NCI-H774 (cell line): Measurements from ENCODE around the gene CEMIP2.
"Not testable (repeated sequence)": the region's sequence is repeated elsewhere in the genome, so short reads cannot be mapped to it uniquely, and the experiment has no call there.

ENCODE experiments used
- DNase-seq: peaks from one replicate; lab custom pipeline; 2025; lab: John Stamatoyannopoulos, UW

CEMIP2 gene

GRCh38 chr9:71675857-71676165 is 92.5 kb downstream of the CEMIP2 start:
- DNase-seq, result no peak

GRCh38 chr9:71675105-71675856 is 93.0 kb downstream of the CEMIP2 start:
- DNase-seq, result no peak

- no peak for DNase-seq
Observed at GRCh38 chr9:71672573-71672972, 95.7 kb downstream of the CEMIP2 start.

GRCh38 chr9:71671289-71671688 is 97.0 kb downstream of the CEMIP2 start:
- no peak for DNase-seq

- no peak for DNase-seq
Observed at GRCh38 chr9:71670121-71670520, 98.2 kb downstream of the CEMIP2 start.

- DNase-seq, result no peak
Observed at GRCh38 chr9:71669284-71669995, 98.9 kb downstream of the CEMIP2 start.

- DNase-seq, result no peak
Observed at GRCh38 chr9:71668717-71669116, 99.6 kb downstream of the CEMIP2 start.

- DNase-seq, result no peak
Observed at GRCh38 chr9:71665247-71665646, 103.1 kb downstream of the CEMIP2 start.

GRCh38 chr9:71664566-71664965 is 103.7 kb downstream of the CEMIP2 start:
- DNase-seq, result no peak

- DNase-seq, result no peak
Observed at GRCh38 chr9:71663931-71664459, 104.3 kb downstream of the CEMIP2 start.

GRCh38 chr9:71663216-71663615 is 105.1 kb downstream of the CEMIP2 start:
- no peak for DNase-seq

GRCh38 chr9:71662082-71662481 is 106.2 kb downstream of the CEMIP2 start:
- DNase-seq, result no peak

GRCh38 chr9:71657276-71657675 is 111.0 kb downstream of the CEMIP2 start:
- DNase-seq, result not testable (repeated sequence)

- DNase-seq, result no peak
Observed at GRCh38 chr9:71656496-71656895, 111.8 kb downstream of the CEMIP2 start.

- no peak for DNase-seq
Observed at GRCh38 chr9:71655778-71656177, 112.5 kb downstream of the CEMIP2 start.

GRCh38 chr9:71655141-71655540 is 113.2 kb downstream of the CEMIP2 start:
- no peak for DNase-seq

- DNase-seq, result no peak
Observed at GRCh38 chr9:71652480-71652879, 115.8 kb downstream of the CEMIP2 start.

- no peak for DNase-seq
Observed at GRCh38 chr9:71648453-71648852, 119.9 kb downstream of the CEMIP2 start.

- DNase-seq, result no peak
Observed at GRCh38 chr9:71647094-71647591, 121.2 kb downstream of the CEMIP2 start.

- no peak for DNase-seq
Observed at GRCh38 chr9:71646131-71646530, 122.2 kb downstream of the CEMIP2 start.

- no peak for DNase-seq
Observed at GRCh38 chr9:71644819-71645362, 123.4 kb downstream of the CEMIP2 start.

GRCh38 chr9:71643330-71643729 is 125.0 kb downstream of the CEMIP2 start:
- DNase-seq, result no peak

- no peak for DNase-seq
Observed at GRCh38 chr9:71642056-71642455, 126.3 kb downstream of the CEMIP2 start.
